GM04503 (cell line): ENCODE data around the gene NRK.
"Not testable (repeated sequence)": the region's sequence is repeated elsewhere in the genome, so short reads cannot be mapped to it uniquely, and the experiment has no call there.

Experiments used
- DNase-seq: peaks from one replicate; pipeline ENCODE4 v3.0.0-alpha.2; 2012; ENCODE audit warnings: low read depth

The NRK gene

GRCh38 chrX:105894721-105895120 is 72.4 kb downstream of the NRK start:
- no peak for DNase-seq

GRCh38 chrX:105909576-105909975 is 87.2 kb downstream of the NRK start:
- DNase-seq = no peak

- DNase-seq = no peak
These were observed 88.3 kb downstream of the NRK start for GRCh38 chrX:105910563-105911105.

- no peak for DNase-seq
These were observed 122.9 kb downstream of the NRK start for GRCh38 chrX:105945266-105945665.

- no peak for DNase-seq
These were observed 147.1 kb downstream of the NRK start for GRCh38 chrX:105969487-105969886.

GRCh38 chrX:105972690-105973386 is 150.5 kb downstream of the NRK start:
- DNase-seq = no peak

- DNase-seq = no peak
These were observed 151.0 kb downstream of the NRK start for GRCh38 chrX:105973387-105973739.

GRCh38 chrX:105975382-105975781 is 153.0 kb downstream of the NRK start:
- no peak for DNase-seq

- DNase-seq = no peak
These were observed 159.6 kb downstream of the NRK start for GRCh38 chrX:105981772-105982485.

- not testable (repeated sequence) for DNase-seq
These were observed 166.1 kb downstream of the NRK start for GRCh38 chrX:105988487-105988886.

DNA sequence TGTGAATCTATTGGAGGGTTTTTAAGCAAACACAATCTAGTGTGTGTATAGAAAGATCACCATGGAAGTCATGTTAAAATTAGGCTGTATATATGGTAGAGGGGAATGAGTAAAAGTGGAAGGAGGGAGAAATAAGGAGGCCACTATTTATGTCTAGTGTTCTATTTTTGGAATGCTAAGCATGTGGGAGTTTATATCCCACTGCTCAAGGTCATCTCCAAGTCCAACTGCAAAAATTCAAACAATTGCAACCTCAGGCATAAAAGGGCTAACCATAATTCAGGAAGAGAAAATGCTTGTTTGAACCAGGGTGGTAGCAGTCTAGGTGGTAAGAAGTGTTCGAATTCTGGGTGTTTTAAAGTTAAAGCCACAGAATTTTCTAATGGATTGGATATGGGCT is 177.0 kb downstream of the NRK start:
- DNase-seq = no peak

GRCh38 chrX:106000203-106000602 is 177.9 kb downstream of the NRK start:
- no peak for DNase-seq

DNA sequence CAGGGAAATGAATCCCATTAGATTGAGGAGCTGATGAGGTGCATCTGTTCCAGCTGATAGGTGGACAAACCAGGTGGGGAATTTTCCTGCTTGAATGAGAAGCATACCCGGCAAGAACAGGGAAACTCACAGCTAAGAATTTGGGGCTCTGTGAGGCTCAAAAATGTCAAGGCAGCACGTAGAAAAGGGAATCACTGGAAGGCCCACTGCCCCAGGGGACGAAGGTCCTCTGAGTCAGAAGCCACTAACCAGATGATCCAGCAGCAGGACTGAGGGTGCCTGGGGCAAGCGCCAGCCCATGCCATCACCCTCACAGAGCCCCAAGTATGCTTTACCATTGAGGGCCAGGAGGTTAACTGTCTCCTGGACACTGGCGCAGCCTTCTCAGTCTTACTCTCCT is 178.3 kb downstream of the NRK start:
- DNase-seq = not testable (repeated sequence)

GRCh38 chrX:106005684-106006083 is 183.3 kb downstream of the NRK start:
- DNase-seq = no peak

- DNase-seq = no peak
These were observed 185.5 kb downstream of the NRK start for GRCh38 chrX:106007815-106008214.
